Activated CD4-positive, alpha-beta T cell treated with anti-CD3 and anti-CD28 coated beads, Interleukin-2, amount 50 U/mL, for 24 hours (primary cell): Measurements from ENCODE around the gene THEM4.

Experiments used
- DNase-seq, 2 donors: peaks; one replicate each; pipeline ENCODE4 v3.0.0-alpha.2; 2020; ENCODE audit warnings: low read depth in 1 of 2, low spot score in 1 of 2

The THEM4 gene

DNA sequence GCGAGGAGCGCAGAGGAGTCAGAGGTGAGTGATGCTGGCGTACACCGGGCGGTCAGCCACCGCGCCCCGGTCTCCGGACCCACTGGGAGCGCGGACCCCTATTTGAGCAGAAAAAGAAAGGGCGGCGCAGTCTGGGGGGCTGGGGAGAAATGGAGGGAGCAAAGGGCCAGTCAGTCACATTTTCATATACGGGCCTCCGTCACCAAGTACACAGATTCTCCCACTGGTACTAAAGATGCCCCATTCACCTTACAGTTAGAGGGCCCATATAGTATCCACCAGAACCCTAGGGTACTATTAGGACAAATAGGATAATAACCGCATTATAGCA is 70.3 kb downstream of the THEM4 start:
- no peak for DNase-seq

DNA sequence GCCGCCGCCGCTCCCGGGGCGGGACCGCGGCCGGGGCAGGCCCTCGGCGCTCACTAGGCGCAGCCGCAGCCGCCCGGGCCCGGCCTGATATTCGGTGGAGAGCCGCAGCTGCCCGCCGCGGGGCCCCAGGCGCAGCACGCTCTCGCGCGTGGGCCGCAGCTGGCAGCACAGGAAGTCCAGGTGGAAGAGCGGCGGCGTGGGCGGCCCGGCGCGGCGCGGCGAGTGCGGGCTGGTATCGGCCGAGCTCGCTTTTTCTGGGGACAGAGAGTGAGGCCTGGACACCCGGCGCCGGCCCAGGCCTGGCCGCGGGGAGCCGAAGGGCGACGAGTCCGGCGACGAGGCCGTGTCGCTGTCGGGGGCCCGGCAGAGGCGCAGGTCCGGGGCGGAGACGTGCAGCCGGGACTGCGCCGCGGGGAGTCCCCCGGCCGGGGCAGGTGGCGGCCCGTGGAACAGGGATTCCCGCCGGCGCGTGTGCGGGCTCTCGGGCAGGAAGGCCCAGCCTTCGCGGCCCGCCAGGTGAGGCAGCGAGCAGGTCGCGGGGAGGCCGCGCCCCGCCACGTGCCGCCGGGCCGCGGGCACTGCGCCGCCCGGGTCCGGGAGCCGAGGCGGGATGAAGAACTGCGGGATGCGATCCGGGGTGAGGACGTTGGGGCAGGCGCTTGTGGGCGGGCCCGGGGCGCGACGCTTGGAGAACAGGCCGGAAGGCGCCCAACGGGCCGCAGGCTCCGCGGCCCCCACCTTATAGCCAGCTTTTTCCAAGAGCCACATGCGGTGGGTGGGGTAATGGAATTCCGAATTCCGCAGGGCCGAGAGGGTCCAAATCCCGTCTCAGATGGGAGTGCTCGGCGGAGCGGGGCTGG is 70.9 kb downstream of the THEM4 start:
- no peak for DNase-seq

DNA sequence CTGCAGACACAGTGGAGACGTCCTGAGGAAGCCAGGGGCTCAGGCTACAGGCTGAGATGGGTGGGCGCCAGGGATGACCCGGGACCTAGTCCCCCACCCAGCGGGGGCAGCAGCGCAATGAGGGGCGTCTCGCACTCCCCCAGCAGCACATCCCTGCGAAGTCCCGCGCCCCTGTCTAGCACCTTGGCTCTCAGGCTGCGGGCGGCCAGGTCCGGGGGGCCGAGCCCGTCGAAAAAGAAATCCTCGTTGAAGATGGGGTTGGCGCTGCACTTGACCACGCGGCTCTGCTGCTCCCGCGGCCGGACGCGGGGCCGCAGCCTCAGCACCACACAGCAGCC is 71.5 kb downstream of the THEM4 start:
- no peak for DNase-seq

DNA sequence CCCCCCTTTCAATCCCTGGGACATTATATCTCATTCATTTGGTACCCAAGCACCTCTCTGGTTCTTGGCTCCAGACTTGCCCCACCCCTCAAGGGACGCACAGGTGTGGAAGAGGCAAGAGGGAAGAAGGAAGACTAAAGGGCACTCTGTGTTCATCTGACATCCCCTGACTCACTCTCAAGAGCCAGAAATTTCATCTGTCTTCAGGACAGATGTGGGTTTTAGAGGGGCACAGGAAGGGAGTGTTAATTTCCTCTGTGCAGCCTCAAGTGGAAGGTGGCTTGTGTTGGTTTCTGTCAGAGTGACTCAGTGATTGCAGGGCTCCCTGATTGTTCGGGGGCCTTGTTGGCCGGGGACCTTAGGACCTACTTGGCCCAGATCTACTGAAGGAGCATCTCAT is 72.1 kb downstream of the THEM4 start:
- no peak for DNase-seq

DNA sequence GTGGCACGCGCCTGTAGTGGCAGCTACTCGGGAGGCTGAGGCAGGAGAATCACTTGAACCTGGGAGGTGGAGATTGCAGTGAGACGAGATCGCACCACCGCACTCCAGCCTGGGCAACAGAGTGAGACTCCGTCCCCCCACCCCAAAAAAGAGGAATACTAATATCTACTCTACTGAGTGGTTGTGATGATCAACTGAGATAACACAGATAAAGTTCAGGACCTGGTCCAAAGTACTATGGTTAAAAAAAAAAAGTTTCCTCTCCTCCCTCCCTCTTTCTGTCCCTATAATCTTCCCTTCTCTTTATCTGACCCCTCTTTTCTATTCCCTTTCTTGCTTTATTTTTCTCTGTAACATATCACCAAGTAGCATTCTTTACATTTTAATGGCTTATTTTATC is 73.7 kb downstream of the THEM4 start:
- DNase-seq = no peak

DNA sequence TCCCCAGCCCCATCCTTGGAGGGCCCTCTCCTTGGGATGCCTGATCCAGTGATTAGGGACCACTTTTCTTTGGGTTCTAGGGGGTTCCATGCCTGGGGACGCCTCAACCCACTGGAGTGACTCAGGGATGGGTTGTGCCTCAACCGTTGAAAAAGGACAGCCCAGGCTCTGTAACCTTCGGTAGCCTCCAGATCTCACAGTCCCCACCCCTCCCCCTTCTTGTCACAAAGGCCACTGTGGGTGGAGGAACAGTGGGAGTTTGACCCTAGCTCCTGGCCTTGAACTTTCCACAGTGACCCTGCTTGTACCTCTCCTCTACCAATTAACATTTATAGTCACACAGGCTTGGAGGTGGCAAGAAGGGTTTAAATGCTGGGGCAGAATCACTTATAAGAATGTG is 75.1 kb downstream of the THEM4 start:
- DNase-seq = no peak

DNA sequence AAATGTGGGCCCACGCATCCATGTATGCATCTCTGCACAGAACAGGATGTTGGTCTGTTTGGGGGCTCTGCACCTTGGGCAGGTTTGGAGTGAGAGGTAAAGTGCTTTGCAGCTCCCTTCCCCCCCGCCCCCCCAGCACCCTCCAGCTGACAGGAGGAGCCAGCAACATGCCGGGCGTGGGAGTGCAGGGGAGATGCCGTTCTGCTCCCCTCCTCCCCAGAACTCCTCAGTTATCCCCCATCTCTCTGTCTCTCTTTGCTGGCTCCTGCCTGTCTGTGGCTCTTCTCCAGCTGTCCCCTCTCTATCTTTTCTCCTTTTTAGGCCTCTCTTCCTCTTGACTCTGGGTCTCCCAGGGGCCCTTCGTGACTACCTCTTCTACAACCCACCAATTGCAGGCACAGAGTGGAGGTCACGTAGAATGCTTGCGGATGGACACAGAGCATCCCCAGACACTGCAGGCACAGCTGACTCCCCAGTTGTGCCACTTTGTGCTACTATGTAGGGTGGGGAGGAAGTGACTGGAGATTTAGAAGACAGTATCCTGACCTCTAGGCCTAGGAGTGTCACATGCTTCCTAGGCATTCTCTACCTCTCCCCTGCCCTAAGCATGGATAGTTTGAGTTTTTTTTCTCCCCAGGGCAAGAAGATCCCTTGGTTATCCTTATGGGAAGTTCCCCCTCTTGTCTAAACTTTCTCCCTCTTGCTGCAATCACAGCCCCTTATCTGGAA is 76.0 kb downstream of the THEM4 start:
- no peak for DNase-seq

DNA sequence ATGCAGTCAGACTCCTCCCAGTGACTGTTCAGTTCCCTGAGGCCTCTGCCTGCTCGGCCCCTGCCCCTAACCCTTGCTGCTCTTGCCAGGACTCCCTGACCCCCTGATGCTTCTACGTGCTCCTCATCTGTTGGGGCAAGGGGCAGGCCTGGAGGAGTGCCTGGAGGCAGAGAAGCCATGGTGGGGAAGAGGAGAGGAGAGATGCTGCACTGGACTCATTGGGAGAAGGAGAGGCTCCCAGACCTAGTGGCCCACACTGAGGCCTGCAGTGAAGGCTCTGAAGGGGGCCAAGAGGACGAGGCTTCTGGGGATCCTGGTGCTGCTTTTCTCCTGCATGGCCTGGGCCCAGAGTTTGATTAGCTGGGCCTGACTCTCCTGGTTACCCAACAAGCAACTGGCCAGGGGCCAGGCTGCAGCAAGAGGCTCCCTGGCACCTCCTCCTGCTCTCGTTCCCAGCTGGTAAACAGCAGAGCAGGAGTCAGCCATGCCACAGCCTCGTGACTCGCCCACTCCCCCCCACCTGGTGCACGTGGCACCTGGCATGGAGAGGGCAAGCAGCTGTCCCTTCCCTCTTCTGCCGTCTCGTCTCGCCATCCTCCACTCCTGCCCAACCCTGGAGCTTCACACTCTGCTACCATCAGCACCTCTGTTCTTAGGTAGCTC is 76.9 kb downstream of the THEM4 start:
- no peak for DNase-seq

DNA sequence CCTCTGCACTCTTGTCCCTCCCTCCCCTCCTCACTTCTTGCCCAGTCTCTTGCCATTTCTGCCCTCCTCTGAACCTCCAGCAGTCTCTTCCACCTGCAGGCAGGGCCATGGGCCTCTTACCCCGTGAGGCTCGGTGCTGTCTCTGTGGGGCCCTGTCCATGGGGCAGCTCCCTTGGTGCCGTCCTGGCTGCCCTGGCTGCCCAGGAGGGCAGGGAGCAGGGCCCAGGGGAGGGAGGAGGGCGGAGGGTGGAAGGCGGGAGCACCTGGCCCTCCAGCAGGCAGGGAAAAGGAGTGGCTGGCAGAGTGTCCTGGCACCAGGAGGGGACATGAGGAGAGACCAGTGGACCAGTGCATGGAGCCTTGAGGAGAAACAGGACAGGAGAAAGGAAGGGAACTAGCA is 77.7 kb downstream of the THEM4 start, which contains the start of gene RORC:
Gene RORC (minus strand): TSS at position 198 of the 400 bp plus-strand sequence. CDS start 38 bp downstream, at position 160.
- no peak for DNase-seq

DNA sequence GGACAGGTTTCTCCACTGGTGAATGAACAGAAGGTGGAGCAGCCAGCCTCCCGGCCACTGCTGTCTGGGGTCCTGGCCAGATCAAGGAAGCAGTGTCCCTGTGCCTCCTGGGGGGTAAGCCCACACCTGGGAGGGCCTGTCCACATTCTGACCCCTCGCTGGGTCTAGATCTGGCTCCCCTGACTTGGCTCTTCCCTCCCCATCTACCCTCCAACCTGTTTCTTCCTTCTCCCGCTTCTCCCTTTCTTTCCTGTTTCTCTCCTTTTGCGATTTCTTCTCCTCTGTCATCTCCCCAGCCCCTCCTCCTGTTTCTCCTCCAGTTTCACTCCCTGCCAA is 78.1 kb downstream of the THEM4 start:
- no peak for DNase-seq

DNA sequence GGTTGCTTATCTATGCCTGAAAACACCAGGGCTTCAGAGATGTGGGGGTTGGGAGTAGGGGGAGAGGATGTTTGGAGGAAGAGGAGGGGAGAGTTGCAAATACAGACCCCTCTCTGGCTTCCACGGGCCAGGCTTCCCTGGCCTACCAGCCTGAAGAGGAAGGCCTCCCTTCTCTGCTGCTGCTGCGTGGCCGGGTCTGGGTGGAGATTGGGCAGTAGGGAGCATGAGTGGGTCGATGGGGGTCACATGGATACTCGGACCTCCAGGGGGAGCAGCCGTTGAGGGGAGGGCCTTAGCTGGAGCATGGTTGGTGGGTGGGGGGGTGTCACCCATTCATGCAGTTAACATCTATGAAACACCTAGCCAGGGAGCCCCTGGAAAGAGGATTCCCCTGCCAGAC is 79.3 kb downstream of the THEM4 start:
- DNase-seq = no peak

DNA sequence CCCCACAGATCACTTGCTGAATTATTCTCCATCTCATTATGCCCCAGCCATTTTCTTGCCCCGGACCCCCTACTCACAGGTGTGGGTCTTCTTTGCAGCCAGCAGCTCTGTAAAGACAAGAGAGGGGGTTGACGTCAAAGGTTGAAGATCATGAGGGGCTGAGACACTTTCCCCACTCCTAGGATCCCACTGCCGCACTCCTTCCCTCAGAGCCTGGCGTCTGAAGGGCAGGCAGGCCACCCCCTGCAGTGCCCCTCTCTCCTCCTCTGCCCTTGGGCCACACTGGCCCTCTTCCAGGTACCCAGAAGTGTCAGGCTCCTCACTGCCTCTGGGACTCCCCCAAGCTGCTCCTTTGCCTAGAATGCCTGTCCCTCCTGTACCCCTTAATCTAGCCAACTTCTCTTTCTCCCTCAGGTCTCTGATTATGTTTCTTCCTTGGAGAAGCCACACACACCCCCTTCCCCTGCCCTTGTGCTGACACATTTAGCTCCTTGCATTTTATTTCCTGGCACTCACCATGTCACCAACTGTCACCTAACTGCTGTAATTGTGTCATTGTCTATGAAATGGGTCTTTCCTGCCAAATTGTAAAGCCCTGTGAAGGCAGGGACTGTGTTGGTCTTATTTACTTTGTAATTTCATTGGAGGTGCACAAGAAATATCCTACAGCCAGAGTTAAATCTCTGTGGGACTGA is 79.8 kb downstream of the THEM4 start:
- DNase-seq = no peak

DNA sequence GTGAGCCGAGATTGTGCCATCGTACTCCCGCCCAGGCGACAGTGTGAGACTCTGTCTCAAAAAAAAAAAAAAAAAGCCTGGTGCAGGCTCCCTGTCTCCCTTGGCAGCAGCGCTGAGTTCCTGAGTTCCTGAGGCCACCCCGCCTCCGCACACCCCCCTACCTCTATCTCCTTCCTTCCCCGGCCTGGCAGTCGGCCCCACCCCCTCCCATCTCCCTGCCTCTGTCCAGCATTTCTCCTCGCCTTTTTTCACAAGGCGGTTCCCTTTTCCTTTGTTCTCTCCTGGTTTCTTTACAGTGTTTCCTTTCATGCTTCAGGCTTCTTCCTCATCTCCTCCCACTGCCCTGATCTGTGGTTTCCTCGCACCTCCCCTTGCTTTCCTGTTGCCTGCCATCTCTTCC is 80.4 kb downstream of the THEM4 start:
- DNase-seq = no peak

DNA sequence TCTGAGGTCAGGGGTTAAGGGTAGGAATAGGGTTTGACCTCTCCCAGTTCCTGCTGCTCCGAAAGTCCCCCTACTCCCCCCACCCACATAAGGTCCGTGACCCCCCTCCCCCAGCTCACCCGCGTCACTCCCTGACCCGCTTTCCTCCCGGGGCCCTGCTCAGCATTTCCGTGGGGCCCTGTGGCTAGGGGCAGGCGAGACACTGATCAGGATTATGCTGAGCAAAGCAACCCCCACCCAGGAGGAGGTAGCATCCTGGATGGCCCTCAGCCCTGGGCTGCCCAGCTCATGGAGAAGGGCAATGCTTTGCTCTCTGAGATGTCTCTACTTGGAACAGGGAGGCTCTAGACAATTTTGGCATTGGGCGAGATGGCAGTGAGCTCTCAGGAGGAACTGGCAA is 81.5 kb downstream of the THEM4 start:
- no peak for DNase-seq

DNA sequence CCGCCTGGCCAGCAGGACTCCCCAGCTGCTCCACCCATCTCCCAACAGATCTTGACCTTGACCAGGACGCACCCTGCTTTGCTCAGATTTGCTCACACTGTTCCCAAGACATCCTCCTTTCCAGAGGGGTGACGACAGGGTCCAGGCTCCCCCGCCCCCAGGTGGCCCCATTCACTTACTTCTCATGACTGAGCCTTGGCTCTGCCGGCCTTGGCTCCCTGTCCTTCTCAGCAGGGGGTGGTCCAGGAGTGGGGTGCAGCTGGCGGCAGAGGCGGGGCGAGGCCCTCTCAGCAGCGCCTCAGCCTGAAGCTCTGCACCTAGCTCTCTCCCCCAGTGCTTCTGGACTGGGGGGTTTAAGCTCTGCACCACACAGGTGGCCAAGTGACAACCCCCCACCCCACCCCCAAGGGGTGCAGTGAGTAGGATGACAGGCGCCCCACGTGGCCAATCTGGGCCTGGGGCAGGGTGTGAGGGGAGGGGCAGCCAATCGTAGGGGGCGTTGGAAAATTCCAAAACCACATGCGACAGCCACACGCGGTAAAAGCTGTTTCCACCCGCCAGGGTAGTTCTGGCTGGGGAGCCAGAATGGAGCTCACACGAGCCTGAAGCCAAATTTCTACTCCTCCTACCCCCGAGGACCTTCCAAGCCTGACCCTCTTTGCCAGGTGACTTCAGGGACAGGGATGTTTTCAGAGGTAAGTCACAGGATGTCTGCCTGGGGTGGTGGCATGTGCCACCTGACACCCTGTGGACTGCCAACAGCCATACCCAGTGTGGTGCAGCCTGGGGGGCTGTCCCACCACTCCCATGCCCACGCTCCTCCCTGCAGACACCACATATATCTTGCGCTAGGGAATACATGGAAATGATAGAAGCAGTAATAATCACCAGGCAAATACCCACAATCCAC is 83.3 kb downstream of the THEM4 start:
- no peak for DNase-seq

DNA sequence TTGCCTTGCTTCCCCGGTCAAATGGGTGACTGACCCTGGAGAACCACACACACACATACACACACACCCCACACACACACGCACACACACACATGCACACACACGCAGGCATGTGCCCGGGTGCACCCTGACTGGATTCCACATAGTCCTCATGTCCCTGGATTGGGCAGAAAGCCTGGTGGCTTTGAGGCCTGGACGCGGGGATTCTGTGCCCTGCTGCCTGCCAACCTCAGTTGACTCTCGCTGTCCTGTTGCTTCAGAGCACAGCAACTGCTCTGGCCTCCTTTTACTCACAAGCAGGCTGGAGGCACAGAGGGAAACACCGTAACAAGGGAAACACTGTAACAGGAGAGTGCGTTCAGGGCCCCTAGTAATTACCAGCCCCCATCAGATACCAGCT is 84.1 kb downstream of the THEM4 start:
- DNase-seq = no peak
